HEK293T (cell line): ENCODE measurements around the gene UBD.

Experiments used
- CTBP1 ChIP-seq: fragments of 450-650 bp; IDR thresholded peaks from 2 replicates; pipeline ENCODE4 v1.6.1; 2016; ENCODE audit warnings: borderline replicate concordance
- FOXM1 ChIP-seq: fragments of 450-650 bp; IDR thresholded peaks from 2 replicates; pipeline ENCODE4 v1.6.1; 2017; ENCODE audit warnings: mild to moderate bottlenecking, borderline replicate concordance
- HDGF ChIP-seq: fragments of 450-650 bp; IDR thresholded peaks from 2 replicates; pipeline ENCODE4 v1.6.1; 2017; ENCODE audit warnings: antibody characterized with exemption, borderline replicate concordance
- L3MBTL2 ChIP-seq: fragments of 450-650 bp; conservative IDR thresholded peaks from 2 replicates; pipeline ENCODE4 v1.6.1; 2016; ENCODE audit warnings: mild to moderate bottlenecking
- LEF1 ChIP-seq: fragments of 450-650 bp; IDR thresholded peaks from 2 replicates; pipeline ENCODE4 v1.6.1; 2017; ENCODE audit warnings: mild to moderate bottlenecking, borderline replicate concordance
- PKNOX1 ChIP-seq: fragments of 450-650 bp; IDR thresholded peaks from 2 replicates; pipeline ENCODE4 v1.6.1; 2016
- SP1 ChIP-seq: fragments of 450-650 bp; IDR thresholded peaks from 2 replicates; pipeline ENCODE4 v1.6.1; 2017
- SUZ12 ChIP-seq: fragments of 450-650 bp; IDR thresholded peaks from 2 replicates; pipeline ENCODE4 v1.6.1; 2016; ENCODE audit warnings: mild to moderate bottlenecking
- ZNF384 ChIP-seq: fragments of 450-650 bp; IDR thresholded peaks from 2 replicates; pipeline ENCODE4 v1.6.1; 2016

GRCh38 chr6:29559524-29560287 is at the start of gene UBD:
- no peak for TF ChIP-seq CTBP1
- TF ChIP-seq SP1: no peak
- no peak for TF ChIP-seq HDGF
- no peak for TF ChIP-seq L3MBTL2
- no peak for TF ChIP-seq SUZ12
- TF ChIP-seq FOXM1: no peak
- no peak for TF ChIP-seq PKNOX1
- no peak for TF ChIP-seq LEF1
- TF ChIP-seq ZNF384: no peak
